Mucosa of descending colon (tissue), 3 donors: ENCODE data around the gene CLRN3. TPM values are rescaled to one million over a fixed set of nuclear protein-coding genes. Genes with fewer than 3 reads are reported as not detected.
A peak's percentile ranks its signal among the peaks of the same experiment; 100 is the strongest.

ENCODE experiments used
- ATAC-seq: fragments of 200-7000 bp; cut with Tn5 transposase; one replicate; pipeline ENCODE4 v1.9.1; 2020; ENCODE audit warnings: mild to moderate bottlenecking, moderate library complexity
- DNase-seq, 3 donors: peaks; one replicate each; pipeline ENCODE4 v3.0.0-alpha.2; 2020
- H3K36me3 ChIP-seq: fragments of 200-600 bp; one replicate; pipeline ENCODE4 v1.8.0; 2021; ENCODE audit warnings: low read depth, mild to moderate bottlenecking
- H3K4me1 ChIP-seq: fragments of 200-600 bp; one replicate; pipeline ENCODE4 v1.8.0; 2021; ENCODE audit warnings: low read depth, mild to moderate bottlenecking
- H3K4me3 ChIP-seq: fragments of 200-600 bp; one replicate; pipeline ENCODE4 v1.8.0; 2021; ENCODE audit warnings: mild to moderate bottlenecking
- H3K9me3 ChIP-seq: fragments of 200-600 bp; one replicate; pipeline ENCODE4 v1.8.0; 2021; ENCODE audit warnings: mild to moderate bottlenecking
- CTCF ChIP-seq: fragments of 200-600 bp; IDR thresholded peaks from one replicate; pipeline ENCODE4 v1.8.0; 2022; ENCODE audit warnings: antibody characterized with exemption, mild to moderate bottlenecking
- intact Hi-C, 2 donors: fragments of 100-400 bp; cut with DNase I in 1 of 2; cut with micrococcal nuclease in 1 of 2; formaldehyde crosslinking; loops; one replicate each; pipeline versions ENCODE4 v1.11.0 to v1.11.1; 2022; cut with DNase I, micrococcal nuclease
- total RNA-seq, 3 donors: library from RNA; stranded (reverse); fragmentation: NEBNext Ultra II Directional in 2 of 3; extraction: Animal tissue kit (Norgen Biotek cat#: 25700) in 2 of 3; gene quantifications; one replicate each; pipeline versions ENCODE4 v1.2.1 to v1.2.4, GENCODE V29; 2021 to 2023
- donor health status: DM: no; HTN: no; CAD: no; lungs with moderate emphysema.
- donor health status: DM: no; HTN: no; CAD: no.
- donor health status: DM: no; HTN: yes; CAD: no.

Gene CLRN3
- total RNA-seq, 3 donors from 2014 or later: 62.3 to 176 (median 121) TPM

- Histone ChIP-seq H3K36me3 (no peaks in the 10 kb centered on the region), H3K4me3 (no peak overlapping the region), H3K9me3 (no peaks in the 10 kb centered on the region), H3K4me1 (no peaks in the 10 kb centered on the region)
- DNase-seq (no peak), ATAC-seq (no peak)
- TF ChIP-seq CTCF: no peak
- intact Hi-C loops: no loop called here
Measured at GRCh38 chr10:127935071-127935561, 42.4 kb upstream of the CLRN3 start.

- Histone ChIP-seq H3K9me3 (no peaks in the 10 kb centered on the region), H3K4me1 (no peaks in the 10 kb centered on the region), H3K4me3 (no peak overlapping the region), H3K36me3 (no peaks in the 10 kb centered on the region)
- ATAC-seq (no peak), DNase-seq (no peak)
- intact Hi-C loops: no loop called here
- TF ChIP-seq CTCF: no peak
Measured at GRCh38 chr10:127934383-127934782, 41.6 kb upstream of the CLRN3 start.

GRCh38 chr10:127933271-127933670 is 40.5 kb upstream of the CLRN3 start:
- no peaks in the 10 kb centered on the region for H3K4me1 ChIP-seq
- TF ChIP-seq CTCF: no peak
- intact Hi-C loops: no loop called here
- no peak overlapping the region for H3K4me3 ChIP-seq
- no peaks in the 10 kb centered on the region for H3K36me3 ChIP-seq
- H3K9me3 ChIP-seq: no peaks in the 10 kb centered on the region
- no peak for DNase-seq
- no peak for ATAC-seq

- Histone ChIP-seq H3K36me3 (no peaks in the 10 kb centered on the region), H3K9me3 (no peaks in the 10 kb centered on the region), H3K4me3 (no peak overlapping the region), H3K4me1 (no peaks in the 10 kb centered on the region)
- no peak for ATAC-seq
- TF ChIP-seq CTCF: no peak
- intact Hi-C loops: no loop called here
- no peak for DNase-seq
Measured at GRCh38 chr10:127932521-127933270, 40.0 kb upstream of the CLRN3 start.

GRCh38 chr10:127928021-127928806 is 35.5 kb upstream of the CLRN3 start:
- ATAC-seq (peak; percentile 40), DNase-seq (no peak)
- H3K4me1 ChIP-seq: no peaks in the 10 kb centered on the region
- intact Hi-C loops: no loop called here
- TF ChIP-seq CTCF: no peak
- H3K4me3 ChIP-seq: no peak overlapping the region
- H3K9me3 ChIP-seq: no peaks in the 10 kb centered on the region
- H3K36me3 ChIP-seq: no peaks in the 10 kb centered on the region
